M059J (cell line): ENCODE data around the gene PISD. TPM values are rescaled to one million over a fixed set of nuclear protein-coding genes. Genes with fewer than 3 reads are reported as not detected.
"Not testable (repeated sequence)": the region's sequence is repeated elsewhere in the genome, so short reads cannot be mapped to it uniquely, and the experiment has no call there.

Experiments
- DNase-seq: peaks from one replicate; pipeline ENCODE4 v3.0.0-alpha.2; 2012; ENCODE audit warnings: low read depth
- total RNA-seq: library from RNA; depleted of rRNA; stranded (reverse); fragments of >200 nt; shearing (Covaris generic); gene quantifications from 2 replicates; pipeline ENCODE4 v1.2.3, GENCODE V29; 2014; rRNA removed

The PISD gene
- 20.1 and 21.7 TPM in 2 replicates for total RNA-seq

DNA sequence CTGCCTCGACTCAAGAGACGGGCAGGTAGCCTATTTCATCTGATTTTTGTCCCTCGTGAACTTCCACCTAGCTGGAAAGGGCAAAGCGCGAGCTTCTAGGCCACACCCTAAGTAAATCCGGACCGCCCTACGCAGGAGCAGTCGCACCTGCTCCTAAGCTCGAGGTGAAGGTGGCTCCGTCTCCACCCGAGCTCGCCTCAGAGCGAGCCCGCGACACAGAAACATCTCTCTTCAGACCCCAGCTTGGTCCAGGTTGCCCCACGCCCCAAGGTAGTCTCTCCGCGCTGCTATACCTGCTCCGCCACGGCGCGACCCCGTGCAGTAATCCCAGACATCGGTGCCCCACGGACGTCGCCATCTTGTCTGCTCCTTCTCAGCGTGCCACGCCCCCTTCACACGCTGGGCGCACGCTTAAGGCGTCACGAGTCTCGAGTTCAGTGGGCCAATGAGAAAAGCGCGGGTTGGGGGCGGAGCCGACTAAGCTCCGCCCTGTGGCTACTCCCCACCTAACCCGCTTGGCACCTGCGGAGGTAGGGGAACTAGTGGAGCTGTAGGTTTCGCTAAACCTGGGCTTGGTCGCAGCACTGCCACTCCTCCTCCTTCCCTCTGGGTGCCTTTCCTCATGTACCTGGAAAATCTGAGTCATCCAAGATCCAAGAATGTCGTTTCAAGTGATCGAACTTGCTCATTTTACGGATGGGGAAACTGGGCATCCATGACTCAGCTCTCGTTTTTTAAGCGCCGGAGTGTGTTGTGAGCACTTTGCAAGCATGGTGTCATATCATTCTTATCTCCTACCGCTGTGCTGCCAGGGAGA is at the start of gene PISD:
Gene PISD, minus strand, starts transcription at position 365 of the 817 bp plus-strand sequence. Its CDS starts 7 bp downstream, at position 358.
- peak; percentile 92 for DNase-seq

DNA sequence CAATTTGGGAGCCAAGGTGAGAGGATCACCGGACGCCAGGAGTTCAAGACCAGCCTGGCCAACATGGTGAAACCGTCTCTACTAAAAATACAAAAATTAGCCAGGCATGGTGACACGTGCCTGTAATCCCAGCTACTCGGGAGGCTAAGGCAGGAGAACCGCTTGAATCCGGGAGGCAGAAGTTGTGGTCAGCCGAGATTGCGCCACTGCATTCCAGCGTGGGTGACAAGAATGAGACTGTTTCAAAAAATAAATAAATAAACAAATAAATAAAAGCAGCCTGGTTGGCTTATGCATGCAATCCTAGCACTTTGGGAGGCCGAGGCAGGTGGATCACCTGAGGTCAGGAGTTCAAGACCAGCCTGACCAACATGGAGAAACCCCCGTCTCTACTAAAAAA is 49.2 kb upstream of the PISD start:
- not testable (repeated sequence) for DNase-seq

DNA sequence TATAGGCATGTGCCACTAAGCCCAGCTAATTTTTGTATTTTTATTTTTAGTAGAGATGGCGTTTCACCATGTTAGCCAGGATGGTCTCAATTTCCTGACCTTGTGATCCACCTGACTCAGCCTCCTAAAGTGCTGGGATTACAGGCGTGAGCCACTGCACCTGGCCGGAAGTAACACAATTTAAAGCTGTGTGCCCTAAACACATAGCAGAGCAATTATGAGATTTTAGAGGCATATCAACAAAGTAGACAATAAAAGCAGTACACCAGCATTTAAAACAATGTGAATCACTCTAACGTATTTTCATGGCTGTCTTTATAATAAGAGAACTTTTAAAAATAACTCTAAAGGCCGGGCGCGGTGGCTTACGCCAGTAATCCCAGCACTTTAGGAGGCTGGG is 45.5 kb upstream of the PISD start:
- no peak for DNase-seq

DNA sequence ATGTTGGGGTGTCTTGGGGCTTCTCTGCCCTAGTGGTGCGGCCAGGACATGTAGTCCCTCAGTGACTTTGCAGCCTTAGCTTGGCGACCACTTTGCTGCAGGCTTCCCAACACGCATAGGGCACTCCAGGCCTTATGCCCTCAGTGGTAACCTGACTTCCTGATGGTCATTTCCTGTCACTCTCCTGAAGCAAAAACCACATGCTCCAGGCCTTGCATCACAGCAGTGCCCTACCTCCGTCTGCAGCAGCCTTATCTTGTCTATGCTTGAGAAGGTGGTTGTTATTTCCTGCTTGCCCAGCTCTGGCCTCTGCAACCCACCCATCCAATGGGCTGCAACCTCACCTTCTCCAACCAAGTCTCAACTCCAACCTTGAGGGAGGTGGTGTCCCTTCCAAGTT is 33.4 kb upstream of the PISD start:
- DNase-seq, result peak; percentile 14

DNA sequence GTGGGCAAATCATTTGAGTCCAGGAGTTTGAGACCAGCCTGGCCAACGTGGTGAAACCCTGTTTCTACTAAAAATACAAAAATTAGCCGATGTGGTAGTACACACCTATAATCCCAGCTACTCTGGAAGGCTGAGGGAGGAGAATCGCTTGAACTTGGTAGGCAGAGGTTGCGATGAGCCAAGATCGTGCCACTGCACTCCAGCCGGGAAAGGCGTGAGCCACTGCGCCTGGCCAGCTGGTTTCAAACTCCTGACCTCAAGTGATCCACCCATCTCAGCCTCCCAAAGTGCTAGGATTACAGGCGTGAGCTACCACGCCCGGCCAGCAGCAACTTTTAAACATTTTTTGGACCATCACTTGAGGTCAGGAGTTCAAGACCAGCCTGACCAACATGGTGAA is 32.0 kb upstream of the PISD start:
- DNase-seq, result not testable (repeated sequence)

DNA sequence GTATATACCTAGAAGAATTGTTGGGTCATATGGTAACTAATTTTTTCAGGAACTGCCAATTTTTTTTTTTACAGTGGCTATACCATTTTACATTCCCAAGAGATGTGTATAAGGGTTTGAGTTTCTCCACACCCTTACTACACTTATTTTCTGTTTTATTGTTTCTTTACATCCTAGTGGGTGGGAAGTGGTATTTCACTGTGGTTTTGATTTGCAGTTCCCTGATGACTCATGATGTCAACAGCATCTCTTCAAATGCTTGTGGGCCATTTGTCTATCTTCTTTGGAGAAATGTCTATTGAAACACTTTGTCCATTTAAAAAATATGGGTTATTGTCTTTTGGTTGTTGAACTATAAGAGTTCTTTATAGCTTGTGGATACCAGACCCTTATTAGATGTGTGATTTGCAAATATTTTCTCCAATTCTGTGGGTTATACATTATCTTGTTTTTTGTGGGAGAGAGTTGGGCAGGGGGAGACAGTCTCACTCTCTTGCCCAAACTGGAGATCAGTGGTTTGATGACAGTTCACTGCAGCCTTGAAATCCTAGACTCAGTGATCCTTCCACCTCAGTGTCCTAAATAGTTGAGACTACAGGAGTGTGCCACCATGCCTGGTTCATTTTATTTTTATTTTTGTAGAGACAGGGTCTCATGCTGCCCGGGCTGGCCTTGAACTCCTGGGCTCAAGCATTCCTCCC is 30.3 kb upstream of the PISD start:
- DNase-seq, result peak; percentile 45

DNA sequence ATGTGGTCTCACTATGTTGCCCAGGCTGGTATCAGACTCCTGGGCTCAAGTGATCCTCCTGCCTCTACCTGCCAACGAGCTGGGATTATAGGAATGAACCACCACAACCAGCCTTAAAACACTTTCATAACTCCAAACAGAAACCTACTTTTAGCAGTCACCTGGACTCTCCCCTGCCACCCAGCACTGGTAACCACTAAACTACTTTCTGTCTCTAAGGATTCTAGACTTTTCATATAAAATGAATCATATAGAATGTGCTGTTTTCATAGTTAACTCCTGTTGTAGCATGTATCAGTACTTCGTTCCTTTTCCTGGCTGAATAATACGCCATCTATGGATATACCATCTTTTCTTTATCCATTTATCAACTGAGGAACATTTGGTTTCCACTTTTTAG is 29.4 kb upstream of the PISD start:
- DNase-seq, result no peak

DNA sequence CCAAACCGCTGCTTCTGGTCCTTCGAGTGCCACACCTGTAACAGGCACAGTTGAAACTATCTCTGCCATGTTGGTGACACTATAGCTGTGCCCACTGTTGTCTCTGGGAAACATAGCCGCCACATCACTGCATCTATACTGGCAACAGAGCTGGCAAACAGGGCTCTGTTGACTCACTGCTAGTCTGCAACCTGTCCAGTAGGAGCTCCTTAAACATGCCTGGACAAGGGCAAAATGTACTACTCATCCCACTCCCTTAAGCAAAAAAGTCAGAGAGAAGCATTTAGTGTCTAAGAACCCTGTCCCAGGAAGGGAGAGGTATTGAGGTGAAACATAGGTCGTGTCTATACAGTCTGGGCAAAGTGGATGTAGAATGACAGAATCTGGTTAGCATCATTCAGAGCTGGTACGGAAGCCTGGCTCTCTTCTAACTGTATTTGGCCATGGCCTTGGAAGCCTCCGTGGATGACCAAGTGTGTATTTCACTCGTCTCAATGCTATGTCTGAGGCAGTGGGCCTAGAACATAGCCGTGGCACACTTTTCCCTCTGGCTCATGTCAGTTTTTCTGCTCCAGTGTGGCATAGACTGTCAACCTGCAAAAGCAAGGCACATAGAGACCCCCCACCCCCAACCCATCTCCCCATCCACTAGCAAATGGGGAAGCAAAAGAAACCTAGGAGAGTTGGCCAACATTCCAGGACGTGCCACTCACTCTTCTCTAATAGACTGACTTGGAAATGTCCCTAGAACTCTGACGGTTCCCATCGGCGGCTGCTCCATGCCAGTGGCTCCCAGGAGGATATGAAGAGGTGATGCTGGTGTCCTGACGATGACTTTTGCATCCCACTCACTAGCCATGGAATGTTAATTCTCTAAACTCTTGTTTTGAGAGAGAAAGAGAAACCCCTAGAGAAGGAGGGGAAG is 21.4 kb upstream of the PISD start:
- DNase-seq, result peak; percentile 21

DNA sequence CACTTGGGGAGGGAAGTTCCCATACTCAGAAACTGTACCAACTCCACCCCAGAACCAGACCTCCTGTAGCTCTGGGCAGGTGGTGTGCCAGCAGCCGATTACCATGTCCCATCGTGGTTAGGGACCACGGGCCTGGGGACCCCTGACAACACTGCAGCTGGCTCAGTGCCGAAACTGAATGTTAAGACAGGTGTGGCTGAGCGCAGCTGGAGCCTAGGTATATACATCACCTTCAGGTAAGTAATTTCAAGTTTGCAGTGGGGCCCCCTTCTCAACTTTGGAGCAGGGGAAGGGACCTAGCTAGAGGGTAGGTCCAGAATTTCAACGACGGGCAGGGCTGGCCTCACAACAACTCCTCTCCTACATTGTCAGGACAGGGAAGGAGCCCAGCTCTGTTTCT is 20.7 kb upstream of the PISD start:
- DNase-seq, result no peak

DNA sequence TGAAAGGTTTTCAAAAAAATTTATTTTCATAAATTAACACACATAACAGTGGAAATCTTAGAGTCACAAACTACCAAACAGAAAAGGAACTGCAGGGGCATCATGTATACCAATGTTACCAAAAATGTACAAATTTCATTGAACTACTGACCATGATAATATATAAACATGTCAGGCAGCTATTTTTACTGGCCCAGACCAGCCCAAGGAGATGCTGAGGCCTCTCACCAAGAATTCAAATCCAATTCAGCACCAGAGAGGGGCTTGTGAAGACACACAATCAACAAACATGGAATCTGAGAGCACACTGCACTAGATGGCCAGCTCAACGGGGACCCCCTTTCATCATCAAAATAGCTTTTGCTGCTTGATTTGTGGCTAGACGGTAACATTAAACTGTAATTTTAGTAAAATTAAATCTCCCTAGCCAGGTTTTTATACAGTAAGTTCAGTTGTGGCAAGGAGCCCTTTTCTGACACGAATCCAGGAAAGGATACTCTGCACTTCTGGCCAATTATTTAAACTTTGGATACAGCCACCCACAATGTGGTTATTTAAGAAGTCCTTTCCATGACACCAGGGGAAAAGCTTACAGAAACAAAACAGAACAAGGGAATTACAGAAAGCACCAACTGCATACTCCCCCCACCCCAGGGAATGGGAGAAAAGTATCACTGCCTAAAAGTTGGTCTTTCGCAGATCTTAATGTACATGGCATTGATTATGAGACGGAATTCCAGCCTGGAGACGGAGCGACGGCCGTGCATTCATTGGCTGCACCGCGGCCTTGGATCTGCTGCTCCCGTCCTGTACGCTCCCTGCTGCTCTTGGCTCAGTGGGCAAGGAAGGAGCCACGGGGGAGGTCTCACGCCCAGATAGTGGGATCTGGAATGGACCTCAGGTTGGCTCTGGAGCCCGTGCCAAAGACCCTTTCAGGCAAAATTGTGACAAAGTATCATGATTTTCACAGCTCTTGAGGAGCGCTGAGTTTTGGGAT is 19.6 kb upstream of the PISD start:
- DNase-seq, result peak; percentile 68

DNA sequence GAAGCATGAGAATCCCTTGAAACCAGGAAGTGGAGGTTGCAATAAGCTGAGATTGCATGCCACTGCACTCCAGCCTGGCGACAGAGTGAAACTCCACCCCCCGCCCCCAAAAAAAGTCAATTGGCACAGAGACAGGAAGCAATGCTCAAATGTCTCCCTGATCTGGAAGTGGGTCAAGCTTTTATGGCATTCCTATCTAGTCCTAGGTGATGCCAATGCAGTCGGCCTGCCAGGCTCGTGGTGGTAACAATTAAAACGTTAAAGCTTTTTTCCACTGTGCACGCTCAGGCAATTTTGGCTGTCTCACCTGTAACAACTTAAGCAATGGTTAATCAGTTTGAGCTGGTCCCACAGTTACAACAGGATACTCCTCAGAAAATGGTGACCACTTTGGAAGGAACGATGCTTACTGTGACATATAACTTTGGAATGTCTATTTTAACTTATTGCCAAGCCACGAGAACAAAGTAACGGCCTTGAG is 18.9 kb upstream of the PISD start:
- peak; percentile 75 for DNase-seq

DNA sequence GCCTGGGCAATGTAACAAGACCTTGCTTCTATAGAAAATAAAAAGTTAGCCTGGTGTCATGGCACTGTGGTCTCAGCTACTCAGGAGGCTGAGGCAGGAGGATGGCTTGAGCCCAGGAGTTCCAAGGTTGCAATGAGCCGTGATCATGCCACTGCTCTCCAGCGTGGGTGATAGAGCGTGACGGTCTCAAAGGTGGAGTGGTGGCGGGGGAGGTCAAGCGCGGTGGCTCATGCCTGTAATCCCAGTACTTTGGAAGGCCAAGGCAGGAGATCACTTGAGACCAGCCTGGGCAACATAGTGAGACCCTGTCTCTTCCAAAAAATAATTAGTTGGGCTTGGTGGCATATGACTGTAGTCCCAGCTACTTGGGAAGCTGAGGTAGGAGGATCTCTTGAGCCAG is 16.7 kb upstream of the PISD start:
- DNase-seq, result no peak

DNA sequence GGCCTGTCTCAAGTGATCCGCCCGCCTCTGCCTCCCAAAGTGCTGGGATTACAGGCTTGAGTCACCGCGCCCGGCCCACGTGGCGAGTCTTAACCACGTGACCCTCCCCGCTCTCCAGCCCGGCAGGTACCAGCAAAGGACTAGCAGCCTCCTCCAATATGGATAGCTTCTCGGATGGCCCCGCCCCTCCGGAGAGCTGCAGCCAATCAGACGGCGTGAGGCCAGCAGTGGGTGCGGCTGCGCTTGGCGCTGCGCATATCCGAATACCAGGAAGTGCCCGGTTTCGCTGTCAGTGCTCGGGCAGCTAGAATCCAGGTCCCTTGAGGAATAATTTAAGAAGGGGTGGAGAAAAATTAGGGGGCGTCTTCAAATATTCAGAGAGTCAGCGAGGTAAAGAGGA is 14.7 kb upstream of the PISD start:
- DNase-seq, result peak; percentile 9

DNA sequence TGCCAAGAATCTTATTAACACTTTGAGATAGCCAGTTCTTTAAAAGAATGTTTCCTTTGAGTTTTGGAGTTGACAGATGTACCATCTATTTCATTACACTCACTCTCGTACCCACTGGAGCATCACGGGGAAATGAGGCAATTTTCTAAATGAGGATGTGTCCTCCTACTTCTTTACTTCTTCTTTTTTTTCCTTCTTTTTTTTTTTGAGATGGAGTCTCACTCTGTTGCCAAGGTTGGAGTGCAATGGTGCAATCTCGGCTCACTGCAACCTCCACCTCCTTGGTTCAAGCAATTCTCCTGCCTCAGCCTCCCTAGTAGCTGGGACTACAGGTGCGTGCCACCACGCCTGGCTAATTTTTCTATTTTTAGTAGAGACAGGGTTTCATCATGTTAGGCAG is 12.2 kb upstream of the PISD start:
- DNase-seq, result not testable (repeated sequence)

DNA sequence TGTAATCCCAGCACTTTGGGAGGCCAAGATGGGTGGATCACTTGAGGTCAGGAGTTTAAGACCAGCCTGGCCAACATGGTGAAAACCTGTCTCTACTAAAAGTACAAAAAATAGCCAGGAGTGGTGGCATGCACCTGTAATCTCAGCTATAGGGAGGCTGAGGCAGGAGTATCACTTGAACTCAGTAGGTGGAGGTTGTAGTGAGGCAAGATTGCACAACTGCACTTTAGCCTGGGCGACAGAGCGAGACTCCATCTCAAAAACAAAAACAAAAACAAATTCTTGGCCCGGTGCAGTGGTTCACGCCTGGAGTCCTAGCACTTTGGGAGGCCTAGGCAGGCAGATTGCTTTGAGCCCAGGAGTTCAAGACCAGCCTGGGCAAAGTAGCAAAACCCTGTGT is 6.8 kb upstream of the PISD start:
- DNase-seq, result not testable (repeated sequence)

DNA sequence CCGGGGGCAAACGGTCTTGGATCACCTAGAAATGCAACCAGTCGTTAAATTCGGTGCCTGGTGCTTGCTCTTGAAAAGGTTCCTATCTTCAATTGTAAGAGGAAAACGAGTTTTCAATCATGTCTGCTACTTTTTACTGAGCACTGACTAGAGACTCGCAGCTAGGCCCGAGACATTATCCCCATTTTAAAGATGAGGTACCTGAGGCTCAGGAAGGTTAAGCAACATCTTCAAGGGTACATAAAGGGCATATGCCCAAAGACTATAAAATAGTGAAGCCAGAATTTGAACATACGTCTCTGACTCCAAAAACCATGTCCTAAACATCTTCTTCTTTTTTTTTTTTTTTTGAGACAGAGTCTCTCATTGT is 638 bp upstream of the PISD start:
- DNase-seq, result no peak

DNA sequence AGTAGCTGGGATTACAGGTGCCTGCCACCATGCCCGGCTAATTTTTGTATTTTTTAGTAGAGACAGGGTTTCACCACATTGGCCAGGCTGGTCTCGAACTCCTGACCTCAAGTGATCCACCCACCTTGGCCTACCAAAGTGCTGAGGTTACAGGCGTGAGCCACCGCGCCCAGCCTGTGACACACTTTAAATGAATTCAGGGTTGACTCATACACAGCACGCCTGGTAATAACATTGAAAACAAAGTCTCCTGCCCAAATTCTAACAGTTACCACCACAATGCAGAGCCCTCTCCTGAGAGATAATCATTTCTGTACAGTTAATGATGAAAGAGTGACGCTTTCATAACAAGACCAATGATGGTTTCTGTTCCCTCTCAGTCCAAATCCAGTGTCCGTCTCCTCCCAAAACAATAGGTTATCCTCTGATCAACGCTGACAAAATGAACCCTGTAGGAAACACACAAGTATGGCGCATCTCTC is 1.1 kb downstream of the PISD start:
- DNase-seq, result peak; percentile 84

DNA sequence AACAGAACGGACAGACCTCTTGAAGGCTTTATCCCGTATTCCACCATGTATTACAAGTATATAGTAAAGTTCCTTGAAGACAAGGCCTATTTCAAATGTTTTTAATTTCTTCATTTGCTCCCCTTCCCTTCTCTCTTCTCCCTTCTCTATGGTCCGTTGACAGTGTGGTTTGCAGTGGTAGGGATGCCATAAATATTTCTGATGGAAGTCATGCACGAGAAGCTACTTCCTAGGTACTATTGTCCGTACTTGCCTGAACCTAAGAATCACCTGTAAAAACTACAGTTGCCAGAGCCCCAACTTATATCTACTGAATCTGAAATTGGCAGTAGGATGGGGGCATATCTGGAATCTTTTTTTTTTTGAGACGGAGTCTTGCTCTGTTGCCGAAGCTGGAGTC is 2.8 kb downstream of the PISD start:
- DNase-seq, result peak; percentile 59

DNA sequence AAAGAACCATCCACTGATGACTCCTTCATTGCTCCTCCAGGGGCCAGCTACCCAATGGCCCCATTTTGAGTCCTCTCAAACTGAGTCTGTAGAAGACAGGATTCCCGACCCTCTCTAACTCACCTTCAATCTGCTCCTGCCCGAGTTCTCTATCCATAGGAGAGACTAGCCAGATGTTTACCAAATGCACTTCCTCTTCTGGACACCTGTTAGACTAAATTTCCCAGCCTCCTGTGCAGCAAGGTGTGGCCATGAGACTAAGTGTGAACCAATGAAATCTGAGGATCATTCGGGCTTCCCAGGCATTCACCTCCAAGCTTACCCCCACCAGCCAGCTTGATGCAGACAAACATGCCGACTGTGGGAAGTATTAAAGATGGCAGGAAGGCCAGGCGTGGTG is 7.6 kb downstream of the PISD start:
- DNase-seq, result no peak

DNA sequence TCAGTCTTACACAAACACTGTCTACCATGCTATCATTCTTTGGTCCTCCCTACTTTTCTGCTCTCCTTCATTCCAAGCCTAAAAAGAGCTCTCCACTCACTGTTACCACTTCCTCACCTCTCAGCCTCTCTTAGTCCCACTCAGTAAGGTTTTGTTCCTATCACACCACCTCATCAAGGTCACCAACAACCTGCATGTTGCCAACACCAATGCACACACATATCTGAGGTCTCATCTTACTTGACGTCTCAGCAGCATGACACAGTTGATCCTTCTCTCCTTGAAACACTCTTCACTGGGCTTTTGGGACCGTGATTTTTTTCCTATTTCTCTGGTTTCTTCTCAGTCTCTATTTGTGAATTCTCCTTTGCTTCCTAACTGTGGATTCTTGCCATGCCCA is 8.1 kb downstream of the PISD start:
- DNase-seq, result no peak
